HCT116 (cell line): ENCODE data around the gene LARP1. TPM values are rescaled to one million over a fixed set of nuclear protein-coding genes. Genes with fewer than 3 reads are reported as not detected.
"Not testable (repeated sequence)": the region's sequence is repeated elsewhere in the genome, so short reads cannot be mapped to it uniquely, and the experiment has no call there.

ENCODE experiments used
- ATAC-seq: fragments of 200-7000 bp; cut with Tn5 transposase; 2 replicates; pipeline ENCODE4 v1.9.1; 2020; ENCODE audit warnings: mild to moderate bottlenecking, moderate library complexity
- BruUV-seq: library from RNA; stranded (reverse); fragments of 400-500 nt; replicated peaks from 2 replicates; lab custom pipeline; 2021; lab: Mats Ljungman, UMichigan
- CTCF ChIA-PET: fragments of 300-600 bp; sonication (Branson Sonifier 250); formaldehyde crosslinking; loops from one replicate; lab custom pipeline; 2021; ENCODE audit warnings: antibody characterized with exemption; lab: Charles Lee
- POLR2A ChIA-PET: fragments of 300-600, 350-600 bp; sonication (Branson Sonifier 250); formaldehyde crosslinking; loops from one replicate; lab custom pipeline; 2021; ENCODE audit warnings: antibody characterized with exemption; lab: Charles Lee
- RAD21 ChIA-PET, 2 experiments: fragments of 300-600 bp; sonication (Branson Sonifier 250); formaldehyde crosslinking; loops; one replicate each; lab custom pipeline; 2023; ENCODE audit warnings: low total read pairs in 2 of 2; ENCODE audit not compliant: uncharacterized antibody in 2 of 2, unreplicated experiment in 2 of 2, low non-redundant PET in 1 of 2; lab: Charles Lee
- DNase-seq: peaks from one replicate; pipeline ENCODE4 v3.0.0-alpha.2; 2010; ENCODE audit warnings: low read depth, low spot score
- H2AFZ ChIP-seq: fragments of 200-600 bp; shearing (Covaris generic), sonication (generic); 2 replicates; pipeline ENCODE4 v1.6.1; 2017; ENCODE audit warnings: low read depth, mixed run types, mixed read lengths, antibody characterized with exemption, low read length; ENCODE audit not compliant: poor library complexity, severe bottlenecking
- H3K27ac ChIP-seq: 2 replicates; pipeline ENCODE4 v1.5.1; 2012; ENCODE audit warnings: low read depth, low read length
- H3K27me3 ChIP-seq: fragments of 200-600 bp; sonication (generic); 2 replicates; pipeline ENCODE4 v1.6.1; 2016; ENCODE audit warnings: mixed run types, low read length, mixed read lengths; ENCODE audit not compliant: insufficient read depth
- H3K36me3 ChIP-seq, 2 experiments: fragments of 200-500 bp in 1 of 2; fragments of 200-600 bp in 1 of 2; sonication (Bioruptor generic) in 1 of 2; sonication (generic) in 1 of 2; 2 replicates each; pipeline versions ENCODE4 v1.5.1 to v1.6.1; 2014 to 2016; ENCODE audit warnings: low read length in 2 of 2, inconsistent platforms in 1 of 2, mixed read lengths in 1 of 2, mixed run types in 1 of 2; ENCODE audit not compliant: insufficient read depth in 2 of 2, control insufficient read depth in 1 of 2
- H3K4me1 ChIP-seq, 2 experiments: fragments of 200-600 bp in 1 of 2; sonication (generic) in 1 of 2; 2 replicates each; pipeline versions ENCODE4 v1.5.1 to v1.6.1; 2012 to 2017; ENCODE audit warnings: low read length in 2 of 2, inconsistent platforms in 1 of 2, mild to moderate bottlenecking in 1 of 2, mixed read lengths in 1 of 2, mixed run types in 1 of 2, moderate library complexity in 1 of 2; ENCODE audit not compliant: insufficient read depth in 2 of 2, control insufficient read depth in 1 of 2
- H3K4me2 ChIP-seq: fragments of 200-600 bp; sonication (generic); 2 replicates; pipeline ENCODE4 v1.6.1; 2017; ENCODE audit warnings: mixed run types, low read length, mixed read lengths
- H3K4me3 ChIP-seq, 2 experiments: fragments of 200-600 bp in 1 of 2; sonication (generic) in 1 of 2; replicated peaks in 1 of 2; 2 replicates each; pipeline ENCODE4 v1.5.1; 2011 to 2016; ENCODE audit warnings: low read length in 2 of 2, control low read depth in 1 of 2, low read depth in 1 of 2, mild to moderate bottlenecking in 1 of 2, mixed read lengths in 1 of 2, mixed run types in 1 of 2
- H3K79me2 ChIP-seq: fragments of 200-600 bp; sonication (generic); 2 replicates; pipeline ENCODE4 v1.6.1; 2017; ENCODE audit warnings: mild to moderate bottlenecking, mixed run types, low read length, moderate library complexity, mixed read lengths; ENCODE audit not compliant: insufficient read depth
- H3K9ac ChIP-seq: fragments of 200-600 bp; sonication (generic); 2 replicates; pipeline ENCODE4 v1.6.1; 2016; ENCODE audit warnings: low read length, mixed read lengths
- H3K9me2 ChIP-seq: fragments of 200-600 bp; sonication (generic), shearing (Covaris generic); 2 replicates; pipeline ENCODE4 v1.6.1; 2017; ENCODE audit warnings: mixed run types, mild to moderate bottlenecking, moderate library complexity; ENCODE audit not compliant: insufficient read depth
- H3K9me3 ChIP-seq, 2 experiments: fragments of 200-500 bp in 1 of 2; fragments of 200-600 bp in 1 of 2; sonication (Bioruptor generic) in 1 of 2; sonication (generic) in 1 of 2; 2 replicates each; pipeline ENCODE4 v1.6.1; 2014 to 2017; ENCODE audit warnings: low read length in 2 of 2, mixed read lengths in 2 of 2, inconsistent platforms in 1 of 2, low read depth in 1 of 2, mild to moderate bottlenecking in 1 of 2, mixed run types in 1 of 2, moderate library complexity in 1 of 2; ENCODE audit not compliant: control insufficient read depth in 1 of 2, insufficient read depth in 1 of 2
- H4K20me1 ChIP-seq: fragments of 200-600 bp; sonication (generic), shearing (Covaris generic); 2 replicates; pipeline ENCODE4 v1.6.1; 2017; ENCODE audit warnings: mixed run types, mild to moderate bottlenecking, moderate library complexity; ENCODE audit not compliant: insufficient read depth
- CBX3 ChIP-seq: IDR thresholded peaks from 2 replicates; pipeline ENCODE4 v1.6.1; 2012; ENCODE audit warnings: low read depth
- CEBPB ChIP-seq: IDR thresholded peaks from 2 replicates; pipeline ENCODE4 v1.6.1; 2012; ENCODE audit warnings: low read depth
- CTCF ChIP-seq, 3 experiments: fragments of 200-600 bp in 1 of 3; sonication (generic) in 1 of 3; IDR thresholded peaks in 2 of 3; conservative IDR thresholded peaks in 1 of 3; 2 replicates each; pipeline ENCODE4 v1.5.1; 2012 to 2017; ENCODE audit warnings: low read depth in 2 of 3, low read length in 2 of 3, antibody characterized with exemption in 1 of 3, borderline replicate concordance in 1 of 3, control low read depth in 1 of 3, mild to moderate bottlenecking in 1 of 3, mixed read lengths in 1 of 3, mixed run types in 1 of 3, moderate library complexity in 1 of 3; ENCODE audit not compliant: insufficient read depth in 1 of 3
- EGR1 ChIP-seq: IDR thresholded peaks from 2 replicates; pipeline ENCODE4 v1.6.1; 2012; ENCODE audit warnings: low read depth
- ELF1 ChIP-seq: IDR thresholded peaks from 2 replicates; pipeline ENCODE4 v1.6.1; 2012; ENCODE audit warnings: low read depth, borderline replicate concordance
- EZH2 ChIP-seq: fragments of 200-600 bp; sonication (generic); IDR thresholded peaks from 2 replicates; pipeline ENCODE4 v1.6.1; 2017; ENCODE audit warnings: antibody characterized with exemption, mixed run types
- EZH2phosphoT487 ChIP-seq: fragments of 200-600 bp; IDR thresholded peaks from 2 replicates; pipeline ENCODE4 v1.6.1; 2018; ENCODE audit warnings: antibody characterized with exemption, borderline replicate concordance
- FOSL1 ChIP-seq: IDR thresholded peaks from 2 replicates; pipeline ENCODE4 v1.6.1; 2012; ENCODE audit warnings: low read depth
- JUND ChIP-seq: IDR thresholded peaks from 2 replicates; pipeline ENCODE4 v1.6.1; 2012
- MAX ChIP-seq: IDR thresholded peaks from 2 replicates; pipeline ENCODE4 v1.6.1; 2012
- POLR2A ChIP-seq: IDR thresholded peaks from 2 replicates; pipeline ENCODE4 v1.7.0; 2011; ENCODE audit warnings: borderline replicate concordance; ENCODE audit not compliant: insufficient read depth, insufficient read length; ENCODE audit errors: extremely low read depth
- POLR2AphosphoS5 ChIP-seq: IDR thresholded peaks from 2 replicates; pipeline ENCODE4 v1.6.1; 2011; ENCODE audit warnings: mild to moderate bottlenecking, low read depth, low read length, moderate library complexity
- RAD21 ChIP-seq: IDR thresholded peaks from 2 replicates; pipeline ENCODE4 v1.6.1; 2012; ENCODE audit warnings: low read depth, mild to moderate bottlenecking
- SIN3A ChIP-seq: IDR thresholded peaks from 2 replicates; pipeline ENCODE4 v1.6.1; 2012; ENCODE audit warnings: low read depth
- YY1 ChIP-seq: IDR thresholded peaks from 2 replicates; pipeline ENCODE4 v1.6.1; 2011; ENCODE audit warnings: low read length, low read depth, moderate library complexity, mild to moderate bottlenecking; ENCODE audit not compliant: insufficient replicate concordance; ENCODE audit errors: extremely low read depth
- ZBTB33 ChIP-seq: IDR thresholded peaks from 2 replicates; pipeline ENCODE4 v1.6.1; 2011; ENCODE audit warnings: mild to moderate bottlenecking, low read length, moderate library complexity; ENCODE audit not compliant: insufficient replicate concordance; ENCODE audit errors: extremely low read depth
- ZNF274 ChIP-seq: fragments of 200-500 bp; sonication (Bioruptor generic); IDR thresholded peaks from 2 replicates; pipeline ENCODE4 v1.6.1; 2014; ENCODE audit warnings: mild to moderate bottlenecking, low read depth, low read length, inconsistent platforms
- intact Hi-C: fragments of 100-400 bp; cut with micrococcal nuclease; formaldehyde crosslinking; loops from 2 replicates; pipeline ENCODE4 v1.10.0; 2022
- total RNA-seq: library from RNA; stranded (reverse); gene quantifications from one replicate; pipeline ENCODE4 v1.2.1, GENCODE V29; 2021; ENCODE audit not compliant: unreplicated experiment

The LARP1 gene
- total RNA-seq, 1 experiment from 2014 or later, result 201 TPM

GRCh38 chr5:154831451-154831850 is 76.3 kb downstream of the LARP1 start (continued):
- TF ChIP-seq RAD21 (no peak), CEBPB (no peak), EZH2 (no peak)

GRCh38 chr5:154832804-154833203 is 77.6 kb downstream of the LARP1 start:
- H3K9ac ChIP-seq, H3K27ac ChIP-seq, BruUV-seq, H4K20me1 ChIP-seq, ATAC-seq, DNase-seq, RAD21 ChIA-PET, H3K4me2 ChIP-seq, H2AFZ ChIP-seq, H3K4me3 ChIP-seq, CTCF ChIA-PET, POLR2A ChIA-PET, H3K9me2 ChIP-seq, H3K79me2 ChIP-seq, H3K36me3 ChIP-seq, H3K27me3 ChIP-seq, H3K9me3 ChIP-seq: not testable (repeated sequence)
- H3K4me1 ChIP-seq, result peaks cover 45 to 55% of the 10 kb centered on the region in 2 experiments
- intact Hi-C loops, result loop anchor here (2.0 kb wide), 1 partner anchor 24 kb away; no protein-coding TSS in a partner anchor

GRCh38 chr5:154834053-154834452 is 78.9 kb downstream of the LARP1 start:
- Histone ChIP-seq H3K4me3 (no peak overlapping the region), H3K27ac (no peak overlapping the region), H3K9me3 (no peaks in the 10 kb centered on the region), H3K4me2 (no peak overlapping the region), H4K20me1 (no peaks in the 10 kb centered on the region), H3K9ac (no peak overlapping the region), H3K4me1 (peaks cover 34 to 42% of the 10 kb centered on the region in 2 experiments), H3K27me3 (no peaks in the 10 kb centered on the region), H3K9me2 (no peaks in the 10 kb centered on the region), H3K79me2 (no peaks in the 10 kb centered on the region), H2AFZ (no peak overlapping the region), H3K36me3 (no peaks in the 10 kb centered on the region)
- intact Hi-C loops, result no loop called here
- no peak for DNase-seq
- ATAC-seq, result no peak
- BruUV-seq, result no TSS peak
- CTCF ChIA-PET, result no interaction called here
- POLR2A ChIA-PET, result no interaction called here
- RAD21 ChIA-PET, result no interaction called here
- TF ChIP-seq FOSL1 (no peak), CBX3 (no peak), EZH2phosphoT487 (no peak), ZBTB33 (no peak), ELF1 (no peak), ZNF274 (no peak), POLR2AphosphoS5 (no peak), YY1 (no peak), EZH2 (no peak), JUND (no peak), POLR2A (no peak), CEBPB (no peak), EGR1 (no peak), CTCF (IDR thresholded peaks at IDR 0.05 in 2 of 3, conservative IDR thresholded peaks at IDR 0.05 in 1 of 3; ENCODE audit: borderline replicate concordance in 1 of 3, insufficient read depth in 1 of 3, low read depth in 2 of 3, low read length in 2 of 3) (no peak), MAX (no peak), SIN3A (no peak)
